SKM-1 (cell line): ENCODE data around the gene GID8.

Experiments
- DNase-seq: peaks from one replicate; lab custom pipeline; 2025; ENCODE audit not compliant: unreplicated experiment; lab: John Stamatoyannopoulos, UW

The GID8 gene

GRCh38 chr20:62902926-62903615 lies 34.9 kb upstream of the GID8 start:
- no peak for DNase-seq

GRCh38 chr20:62905536-62906117 lies 32.3 kb upstream of the GID8 start:
- no peak for DNase-seq

- DNase-seq: no peak
Observed at GRCh38 chr20:62906209-62906608, 31.7 kb upstream of the GID8 start.

- DNase-seq: no peak
Observed at GRCh38 chr20:62906647-62907375, 31.1 kb upstream of the GID8 start.

GRCh38 chr20:62907384-62908317 lies 30.3 kb upstream of the GID8 start:
- DNase-seq: no peak

GRCh38 chr20:62908971-62909791 lies 28.8 kb upstream of the GID8 start:
- DNase-seq: no peak

- no peak for DNase-seq
Observed at GRCh38 chr20:62910217-62910766, 27.7 kb upstream of the GID8 start.

GRCh38 chr20:62910777-62911497 lies 27.0 kb upstream of the GID8 start:
- DNase-seq: no peak

- DNase-seq: no peak
Observed at GRCh38 chr20:62911701-62912280, 26.2 kb upstream of the GID8 start.

GRCh38 chr20:62913043-62913630 lies 24.8 kb upstream of the GID8 start:
- DNase-seq: no peak

- no peak for DNase-seq
Observed at GRCh38 chr20:62914436-62914835, 23.5 kb upstream of the GID8 start.

- DNase-seq: no peak
Observed at GRCh38 chr20:62914970-62915457, 22.9 kb upstream of the GID8 start.

- DNase-seq: no peak
Observed at GRCh38 chr20:62916703-62917476, 21.1 kb upstream of the GID8 start.

- no peak for DNase-seq
Observed at GRCh38 chr20:62917720-62918119, 20.2 kb upstream of the GID8 start.

- DNase-seq: no peak
Observed at GRCh38 chr20:62918147-62918546, 19.8 kb upstream of the GID8 start.

- no peak for DNase-seq
Observed at GRCh38 chr20:62918831-62919230, 19.1 kb upstream of the GID8 start.

- no peak for DNase-seq
Observed at GRCh38 chr20:62920039-62920645, 17.8 kb upstream of the GID8 start.
